Nephron progenitor cell (in vitro differentiated cells): ENCODE measurements around the gene PRPF6.
"Not testable (repeated sequence)": the region's sequence is repeated elsewhere in the genome, so short reads cannot be mapped to it uniquely, and the experiment has no call there.

ENCODE experiments used
- DNase-seq: peaks from one replicate; pipeline ENCODE4 v3.0.0; 2021
- H3K27ac Mint-ChIP-seq: 2 replicates; pipeline ENCODE4 v1.8.0; 2021; ENCODE audit warnings: mild to moderate bottlenecking, moderate library complexity, mixed read lengths
- H3K27me3 Mint-ChIP-seq: 2 replicates; pipeline ENCODE4 v1.8.0; 2021; ENCODE audit warnings: mild to moderate bottlenecking, low read depth, mixed read lengths; ENCODE audit not compliant: poor library complexity
- H3K36me3 Mint-ChIP-seq: 2 replicates; pipeline ENCODE4 v1.8.0; 2021; ENCODE audit warnings: low read depth, mixed read lengths
- H3K4me1 Mint-ChIP-seq: 2 replicates; pipeline ENCODE4 v1.8.0; 2021; ENCODE audit warnings: mixed read lengths
- H3K4me3 Mint-ChIP-seq: 2 replicates; pipeline ENCODE4 v1.8.0; 2021; ENCODE audit warnings: mild to moderate bottlenecking, moderate library complexity, mixed read lengths
- H3K9me3 Mint-ChIP-seq: 2 replicates; pipeline ENCODE4 v1.8.0; 2021; ENCODE audit warnings: mild to moderate bottlenecking, moderate library complexity, mixed read lengths
- CTCF ChIP-seq: fragments of 200-600 bp; sonication (generic); IDR thresholded peaks from 2 replicates; pipeline ENCODE4 v1.5.0; 2021; ENCODE audit warnings: antibody characterized with exemption

Gene PRPF6

GRCh38 chr20:63958471-63958870, 22.5 kb upstream of the PRPF6 start:
- H3K36me3 Mint-ChIP-seq, result peaks cover 5% of the 10 kb centered on the region
- peak overlapping the region; percentile 44 for H3K4me3 Mint-ChIP-seq
- no peak for TF ChIP-seq CTCF
- no peak overlapping the region for H3K27ac Mint-ChIP-seq
- no peaks in the 10 kb centered on the region for H3K9me3 Mint-ChIP-seq
- DNase-seq, result no peak
- peaks cover 38% of the 10 kb centered on the region for H3K4me1 Mint-ChIP-seq
- peaks cover 3% of the 10 kb centered on the region for H3K27me3 Mint-ChIP-seq

GRCh38 chr20:63958964-63959698, 21.8 kb upstream of the PRPF6 start:
- Mint-ChIP-seq H3K27ac (no peak overlapping the region), H3K9me3 (no peaks in the 10 kb centered on the region), H3K27me3 (peaks cover 3% of the 10 kb centered on the region), H3K4me3 (no peak overlapping the region), H3K36me3 (peaks cover 5% of the 10 kb centered on the region), H3K4me1 (peaks cover 32% of the 10 kb centered on the region)
- DNase-seq, result no peak
- no peak for TF ChIP-seq CTCF

- no peak for TF ChIP-seq CTCF
- H3K9me3 Mint-ChIP-seq, result no peaks in the 10 kb centered on the region
- DNase-seq, result no peak
- peaks cover 26% of the 10 kb centered on the region for H3K4me1 Mint-ChIP-seq
- H3K27me3 Mint-ChIP-seq, result peaks cover 3% of the 10 kb centered on the region
- no peak overlapping the region for H3K4me3 Mint-ChIP-seq
- no peak overlapping the region for H3K27ac Mint-ChIP-seq
- peaks cover 5% of the 10 kb centered on the region for H3K36me3 Mint-ChIP-seq
These were observed 21.2 kb upstream of the PRPF6 start for GRCh38 chr20:63959699-63960075.

- not testable (repeated sequence) for H3K9me3 Mint-ChIP-seq, H3K4me3 Mint-ChIP-seq, DNase-seq, H3K27ac Mint-ChIP-seq, H3K27me3 Mint-ChIP-seq, H3K36me3 Mint-ChIP-seq
- peaks cover 22% of the 10 kb centered on the region for H3K4me1 Mint-ChIP-seq
These were observed 20.0 kb upstream of the PRPF6 start for GRCh38 chr20:63960654-63961621.

GRCh38 chr20:63961664-63962425, 19.1 kb upstream of the PRPF6 start:
- H3K4me3 Mint-ChIP-seq, result no peak overlapping the region
- no peak for DNase-seq
- no peak overlapping the region for H3K27ac Mint-ChIP-seq

More at GRCh38 chr20:63961664-63962425, 19.1 kb upstream of the PRPF6 start:
- Mint-ChIP-seq H3K27me3 (peaks cover 3% of the 10 kb centered on the region), H3K4me1 (peaks cover 22% of the 10 kb centered on the region), H3K36me3 (peaks cover 16% of the 10 kb centered on the region), H3K9me3 (peaks cover 4% of the 10 kb centered on the region)
- TF ChIP-seq CTCF, result no peak
